PC-3 (cell line): ENCODE measurements around the gene PVR. TPM values are rescaled to one million over a fixed set of nuclear protein-coding genes. Genes with fewer than 3 reads are reported as not detected.

ENCODE experiments used
- ATAC-seq: fragments of 200-7000 bp; cut with Tn5 transposase; 2 replicates; pipeline ENCODE4 v1.9.1; 2020; ENCODE audit warnings: mild to moderate bottlenecking, moderate library complexity
- BruUV-seq: library from RNA; stranded (reverse); fragments of 400-500 nt; replicated peaks from 2 replicates; lab custom pipeline; 2021; lab: Mats Ljungman, UMichigan
- CTCF ChIA-PET: fragments of 300-600 bp; sonication (Branson Sonifier 250); formaldehyde crosslinking; loops from one replicate; lab custom pipeline; 2022; ENCODE audit warnings: antibody characterized with exemption; lab: Charles Lee
- POLR2A ChIA-PET: fragments of 300-600 bp; sonication (Branson Sonifier 250); formaldehyde crosslinking; loops from one replicate; lab custom pipeline; 2022; ENCODE audit warnings: antibody characterized with exemption; ENCODE audit not compliant: unreplicated experiment; lab: Charles Lee
- DNase-seq: peaks from one replicate; pipeline ENCODE4 v3.0.0-alpha.2; 2015
- H2AFZ ChIP-seq: fragments of 300-600 bp; sonication (generic); 2 replicates; pipeline ENCODE4 v1.6.0; 2016; ENCODE audit warnings: antibody characterized with exemption, low read length
- H3F3A ChIP-seq: fragments of 300-600 bp; sonication (generic); one replicate; pipeline ENCODE4 v1.6.0; 2017; ENCODE audit warnings: antibody characterized with exemption, low read length, control low read depth, mild to moderate bottlenecking; ENCODE audit not compliant: unreplicated experiment
- H3K27ac ChIP-seq: fragments of 300-600 bp; sonication (generic); 2 replicates; pipeline ENCODE4 v1.5.1; 2016; ENCODE audit warnings: mild to moderate bottlenecking, low read length
- H3K27me3 ChIP-seq: fragments of 300-600 bp; sonication (generic); 2 replicates; pipeline ENCODE4 v1.6.1; 2016; ENCODE audit warnings: low read length, mixed read lengths
- H3K36me3 ChIP-seq: fragments of 300-600 bp; sonication (generic); 2 replicates; pipeline ENCODE4 v1.6.1; 2016; ENCODE audit warnings: low read depth, mixed run types, low read length, mixed read lengths
- H3K4me1 ChIP-seq: fragments of 300-600 bp; sonication (generic); 2 replicates; pipeline ENCODE4 v1.5.1; 2016; ENCODE audit warnings: low read length; ENCODE audit not compliant: insufficient read depth
- H3K4me2 ChIP-seq: fragments of 300-600 bp; sonication (generic); 2 replicates; pipeline ENCODE4 v1.6.0; 2016; ENCODE audit warnings: low read length
- H3K4me3 ChIP-seq: fragments of 300-600 bp; sonication (generic); 2 replicates; pipeline ENCODE4 v1.5.1; 2016; ENCODE audit warnings: mild to moderate bottlenecking, low read length, mixed read lengths
- H3K79me2 ChIP-seq: fragments of 300-600 bp; sonication (generic); 2 replicates; pipeline ENCODE4 v1.6.1; 2017; ENCODE audit warnings: low read length, mixed read lengths
- H3K9ac ChIP-seq: fragments of 300-600 bp; sonication (generic); 2 replicates; pipeline ENCODE4 v1.6.0; 2016; ENCODE audit warnings: mild to moderate bottlenecking, low read length
- H3K9me2 ChIP-seq: fragments of 300-600 bp; sonication (generic); replicated peaks from 2 replicates; pipeline ENCODE4 v1.6.1; 2016; ENCODE audit warnings: mixed run types, low read length, mixed read lengths
- H3K9me3 ChIP-seq: fragments of 300-600 bp; sonication (generic); 2 replicates; pipeline ENCODE4 v1.6.1; 2016; ENCODE audit warnings: low read length, mixed read lengths
- H4K20me1 ChIP-seq: fragments of 300-600 bp; sonication (generic); 2 replicates; pipeline ENCODE4 v1.6.1; 2016; ENCODE audit warnings: low read length, mixed read lengths
- EZH2 ChIP-seq: fragments of 300-600 bp; sonication (generic); IDR thresholded peaks from one replicate; pipeline ENCODE4 v1.6.1; 2017; ENCODE audit warnings: antibody characterized with exemption, mild to moderate bottlenecking, low read length; ENCODE audit not compliant: unreplicated experiment
- EZH2phosphoT487 ChIP-seq: fragments of 300-600 bp; sonication (generic); IDR thresholded peaks from 2 replicates; pipeline ENCODE4 v1.6.1; 2018; ENCODE audit warnings: mild to moderate bottlenecking, antibody characterized with exemption, low read length, borderline replicate concordance
- intact Hi-C: fragments of 100-400 bp; cut with micrococcal nuclease; formaldehyde crosslinking; loops from 2 replicates; pipeline ENCODE4 v1.9.0; 2023
- total RNA-seq: library from RNA; depleted of rRNA; stranded (reverse); fragments of >200 nt; gene quantifications from 2 replicates; pipeline ENCODE4 v1.2.3, GENCODE V29; 2014
- TF ChIP-seq, protein P1 (sequence below): fragments of 300-600 bp; sonication (generic); conservative IDR thresholded peaks from 2 replicates; pipeline ENCODE4 v1.5.1; 2017; ENCODE audit warnings: antibody characterized with exemption, low read depth, mild to moderate bottlenecking, low read length

PVR gene
- total RNA-seq, 1 experiment from 2014 or later = 75.3 TPM

DNA sequence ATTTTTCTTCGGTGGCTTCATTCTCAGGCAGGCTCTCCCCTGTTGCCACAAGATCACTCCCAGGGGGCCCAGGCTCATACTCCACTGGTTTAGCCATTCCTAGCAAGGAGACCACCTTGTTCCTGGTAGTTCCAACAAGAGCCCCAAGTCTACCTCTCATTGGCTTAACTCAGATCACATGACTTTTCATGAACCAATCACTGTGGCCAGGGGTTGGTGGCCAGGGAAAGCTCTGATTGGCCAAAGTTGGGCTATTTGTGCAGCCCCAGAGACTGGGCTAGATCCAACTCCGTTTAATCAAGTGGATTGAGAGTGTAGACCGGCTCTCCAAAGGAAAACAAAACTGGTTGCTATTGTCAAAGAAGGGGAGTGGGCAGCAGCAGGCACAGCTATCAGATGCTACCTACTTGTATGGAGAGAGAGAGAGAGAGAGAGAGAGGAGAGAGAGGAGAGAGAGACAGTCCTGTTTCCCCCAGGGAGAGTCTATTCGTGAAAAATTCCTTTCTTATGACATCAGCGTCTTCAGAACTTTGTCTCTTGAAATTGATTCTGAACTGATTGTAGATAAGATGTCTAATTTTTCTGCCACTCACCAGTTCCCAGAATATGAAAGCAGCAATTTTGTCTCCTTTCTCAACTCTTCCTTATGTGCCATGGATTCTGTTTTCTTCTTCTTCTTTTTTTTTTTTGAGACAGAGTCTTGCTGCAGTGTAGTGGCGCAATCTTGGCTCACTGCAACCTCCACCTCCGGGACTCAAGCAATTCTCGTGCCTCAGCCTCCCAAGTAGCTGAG, 33.5 kb downstream of the PVR start:
- no peak overlapping the region for H3K4me3 ChIP-seq
- TF ChIP-seq, protein P1, sequence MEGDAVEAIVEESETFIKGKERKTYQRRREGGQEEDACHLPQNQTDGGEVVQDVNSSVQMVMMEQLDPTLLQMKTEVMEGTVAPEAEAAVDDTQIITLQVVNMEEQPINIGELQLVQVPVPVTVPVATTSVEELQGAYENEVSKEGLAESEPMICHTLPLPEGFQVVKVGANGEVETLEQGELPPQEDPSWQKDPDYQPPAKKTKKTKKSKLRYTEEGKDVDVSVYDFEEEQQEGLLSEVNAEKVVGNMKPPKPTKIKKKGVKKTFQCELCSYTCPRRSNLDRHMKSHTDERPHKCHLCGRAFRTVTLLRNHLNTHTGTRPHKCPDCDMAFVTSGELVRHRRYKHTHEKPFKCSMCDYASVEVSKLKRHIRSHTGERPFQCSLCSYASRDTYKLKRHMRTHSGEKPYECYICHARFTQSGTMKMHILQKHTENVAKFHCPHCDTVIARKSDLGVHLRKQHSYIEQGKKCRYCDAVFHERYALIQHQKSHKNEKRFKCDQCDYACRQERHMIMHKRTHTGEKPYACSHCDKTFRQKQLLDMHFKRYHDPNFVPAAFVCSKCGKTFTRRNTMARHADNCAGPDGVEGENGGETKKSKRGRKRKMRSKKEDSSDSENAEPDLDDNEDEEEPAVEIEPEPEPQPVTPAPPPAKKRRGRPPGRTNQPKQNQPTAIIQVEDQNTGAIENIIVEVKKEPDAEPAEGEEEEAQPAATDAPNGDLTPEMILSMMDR = no peak
- TF ChIP-seq EZH2 (no peak), EZH2phosphoT487 (no peak)
- DNase-seq (peak; percentile 55), ATAC-seq (no peak)
- H3K9ac ChIP-seq = no peak overlapping the region
- H3K4me2 ChIP-seq = peak overlapping the region; percentile 48; the same call in 1 of the 2 replicates
- no peaks in the 10 kb centered on the region for H3K9me2 ChIP-seq
- H3K79me2 ChIP-seq = no peaks in the 10 kb centered on the region
- H2AFZ ChIP-seq = 0 out of 2 replicates have a peak overlapping the region, but pooled peaks have one; percentile 34
- no peaks in the 10 kb centered on the region for H3K27me3 ChIP-seq
- H3F3A ChIP-seq = no peaks in the 10 kb centered on the region
- H3K9me3 ChIP-seq = no peaks in the 10 kb centered on the region
- H3K36me3 ChIP-seq = no peaks in the 10 kb centered on the region
- H3K27ac ChIP-seq = no peak overlapping the region
- no peaks in the 10 kb centered on the region for H4K20me1 ChIP-seq
- peaks cover 12% of the 10 kb centered on the region; the same call in 1 of the 2 replicates for H3K4me1 ChIP-seq
- intact Hi-C loops = no loop called here
- POLR2A ChIA-PET = interaction anchor here (0.5 kb wide), 1 partner anchor 115 kb away, joined by 4 read pairs; no protein-coding TSS in a partner anchor
- no TSS peak for BruUV-seq
- CTCF ChIA-PET = no interaction called here

DNA sequence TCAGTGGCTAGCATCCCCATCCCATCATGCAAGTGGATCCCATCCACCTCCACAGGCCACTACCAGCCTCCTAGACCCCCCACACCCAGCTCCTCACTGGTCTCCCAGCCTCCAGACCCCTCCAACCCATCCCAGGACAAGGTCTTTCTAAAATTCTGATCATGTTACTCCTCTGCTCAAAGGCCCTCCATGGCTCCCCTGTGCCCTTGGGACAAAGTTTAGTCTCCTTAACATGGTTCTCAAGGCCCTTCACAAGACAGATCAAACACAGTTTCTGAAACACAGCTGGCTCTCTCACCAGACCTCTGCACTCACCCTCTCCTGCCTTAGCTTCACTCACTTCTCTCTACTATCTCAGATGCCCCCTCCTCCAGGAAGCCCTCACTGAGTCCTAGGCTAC, 36.8 kb downstream of the PVR start:
- TF ChIP-seq EZH2phosphoT487 (no peak), EZH2 (no peak)
- TF ChIP-seq, protein P1 = no peak
- Histone ChIP-seq H3K27ac (no peak overlapping the region), H3K4me1 (peaks cover 21% of the 10 kb centered on the region), H4K20me1 (no peaks in the 10 kb centered on the region), H3K4me3 (no peak overlapping the region), H3K79me2 (no peaks in the 10 kb centered on the region), H3K4me2 (no peak overlapping the region), H2AFZ (no peak overlapping the region), H3K9me2 (no peaks in the 10 kb centered on the region), H3K36me3 (no peaks in the 10 kb centered on the region), H3K27me3 (no peaks in the 10 kb centered on the region), H3K9me3 (no peaks in the 10 kb centered on the region), H3F3A (no peaks in the 10 kb centered on the region), H3K9ac (no peak overlapping the region)
- ATAC-seq = no peak
- no peak for DNase-seq
- POLR2A ChIA-PET = no interaction called here
- intact Hi-C loops = no loop called here
- CTCF ChIA-PET = no interaction called here
- BruUV-seq = no TSS peak
